ENCODE results near the gene CYBA.

CYBA gene

DNA sequence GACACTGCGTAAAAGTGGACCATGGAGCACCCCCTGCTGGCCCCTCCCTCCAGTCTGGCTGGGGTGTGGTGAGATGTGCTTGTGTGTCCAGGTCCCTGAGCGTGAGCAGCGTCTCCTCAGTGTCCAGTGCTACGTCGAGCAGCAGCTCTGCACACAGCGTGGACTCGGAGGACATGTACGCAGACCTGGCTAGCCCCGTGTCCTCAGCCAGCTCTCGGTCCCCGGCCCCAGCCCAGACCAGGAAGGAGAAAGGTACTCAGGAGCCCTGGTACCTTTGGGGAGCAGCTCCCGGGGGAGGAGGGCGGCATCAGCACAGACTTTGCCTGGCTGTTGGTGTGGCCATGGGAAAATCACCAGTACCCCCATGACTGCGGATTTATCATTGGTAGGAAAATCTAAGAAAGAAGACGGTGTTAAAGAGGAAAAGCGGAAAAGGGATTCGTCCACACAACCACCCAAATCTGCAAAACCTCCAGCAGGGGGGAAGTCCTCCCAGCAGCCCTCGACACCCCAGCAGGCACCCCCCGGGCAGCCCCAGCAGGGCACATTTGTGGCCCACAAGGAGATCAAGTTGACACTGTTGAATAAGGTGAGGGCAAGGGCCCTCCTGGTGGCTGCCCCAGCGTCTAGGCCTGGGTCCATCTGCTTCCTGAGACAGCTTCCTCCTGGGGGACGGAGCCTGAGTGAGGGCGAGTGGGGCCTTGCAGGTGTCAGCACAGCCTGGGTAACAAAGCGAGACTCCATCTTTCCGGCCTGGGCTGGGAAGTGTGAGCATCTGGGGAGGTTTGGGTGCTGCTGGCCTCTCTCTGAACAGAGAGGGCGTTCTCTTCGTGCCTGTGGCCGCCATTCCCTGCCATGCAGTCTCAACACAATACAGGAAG lies 23.1 kb downstream of the CYBA start:
- DNase-seq = no peak

DNA sequence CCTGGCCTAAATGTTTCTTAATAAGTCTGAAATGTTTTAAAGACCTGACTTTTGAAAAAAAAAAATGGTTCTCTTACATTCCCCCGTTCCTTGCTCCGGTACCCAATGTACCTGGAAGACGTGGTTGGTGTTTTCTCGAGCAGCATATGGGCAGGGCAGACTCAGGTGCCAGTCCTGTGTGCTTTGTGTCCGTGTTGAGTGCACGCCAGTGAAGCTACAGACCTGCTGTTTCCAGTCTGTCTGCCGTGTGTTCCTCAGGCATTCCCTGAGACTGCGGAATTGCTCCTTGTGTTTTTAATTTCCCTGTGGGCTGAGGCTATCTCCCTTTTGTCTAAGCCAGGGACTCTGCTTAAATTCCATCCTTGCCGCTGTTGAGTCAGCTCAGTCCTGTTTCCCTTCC lies 24.2 kb downstream of the CYBA start:
- no peak for DNase-seq

DNA sequence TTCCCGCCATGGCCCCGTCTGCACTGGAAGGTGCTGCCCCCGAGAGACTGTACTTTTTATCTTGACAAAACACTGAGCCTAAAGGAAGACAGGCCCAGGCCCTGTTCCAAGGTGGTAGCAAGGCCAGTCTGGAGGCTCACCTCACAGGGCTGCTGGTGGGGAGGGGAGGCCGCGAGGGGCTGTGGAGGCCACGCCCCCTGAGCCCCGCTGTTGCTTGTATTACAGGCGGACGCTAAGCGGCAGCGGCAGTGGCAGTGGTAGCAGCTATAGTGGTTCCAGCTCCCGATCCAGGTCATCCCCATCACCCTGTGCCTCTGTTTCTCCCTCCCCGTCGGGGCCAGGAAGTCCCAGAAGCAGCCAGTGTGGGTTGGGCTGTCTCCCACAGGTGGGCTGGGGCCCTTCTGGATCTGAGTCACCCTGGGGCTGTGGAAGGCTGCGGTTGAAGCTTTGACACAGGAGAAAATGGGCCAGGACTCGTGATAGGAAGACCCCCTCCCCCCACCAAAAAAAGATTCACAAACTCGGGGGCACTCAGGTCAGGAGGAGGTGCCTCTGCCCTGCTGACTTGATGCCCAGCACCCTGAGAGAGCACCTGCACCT lies 25.8 kb downstream of the CYBA start:
- DNase-seq = no peak

DNA sequence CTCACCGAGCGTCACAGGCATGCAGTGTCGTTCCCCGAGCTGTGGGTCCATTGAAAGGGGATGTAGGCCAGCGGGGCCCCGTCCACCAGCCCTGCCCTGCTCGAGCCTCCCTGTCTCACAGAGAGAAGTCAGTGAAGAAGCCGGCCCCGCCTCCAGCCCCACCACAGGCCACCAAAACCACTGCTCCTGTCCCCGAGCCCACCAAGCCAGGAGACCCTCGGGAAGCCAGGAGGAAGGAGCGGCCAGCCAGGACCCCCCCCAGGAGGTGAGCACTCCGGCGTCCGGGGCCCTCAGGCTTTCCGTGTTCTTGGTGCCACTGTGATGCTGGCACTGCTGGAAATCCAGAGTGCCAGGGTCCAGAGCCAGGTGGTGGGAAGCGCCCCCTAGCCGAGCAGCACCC lies 26.4 kb downstream of the CYBA start:
- DNase-seq = no peak

DNA sequence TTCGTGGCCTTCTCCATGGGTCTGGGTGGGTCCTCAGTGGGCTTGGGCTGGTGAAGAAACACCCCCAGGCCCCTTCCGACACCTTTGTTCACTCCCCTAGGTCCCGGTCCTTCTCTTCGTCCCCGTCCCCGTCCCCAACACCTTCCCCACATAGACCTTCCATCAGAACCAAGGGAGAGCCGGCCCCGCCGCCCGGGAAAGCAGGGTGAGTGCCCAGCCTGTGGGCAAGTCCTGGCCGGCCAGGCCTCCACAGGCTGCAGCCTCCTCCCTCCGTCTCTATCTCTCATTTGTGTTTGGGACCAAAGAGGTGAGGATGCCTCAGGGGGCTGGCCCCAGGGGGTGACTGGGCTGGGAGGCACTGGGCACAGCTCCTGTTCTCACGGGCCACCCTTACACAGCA lies 27.0 kb downstream of the CYBA start:
- DNase-seq = no peak

DNA sequence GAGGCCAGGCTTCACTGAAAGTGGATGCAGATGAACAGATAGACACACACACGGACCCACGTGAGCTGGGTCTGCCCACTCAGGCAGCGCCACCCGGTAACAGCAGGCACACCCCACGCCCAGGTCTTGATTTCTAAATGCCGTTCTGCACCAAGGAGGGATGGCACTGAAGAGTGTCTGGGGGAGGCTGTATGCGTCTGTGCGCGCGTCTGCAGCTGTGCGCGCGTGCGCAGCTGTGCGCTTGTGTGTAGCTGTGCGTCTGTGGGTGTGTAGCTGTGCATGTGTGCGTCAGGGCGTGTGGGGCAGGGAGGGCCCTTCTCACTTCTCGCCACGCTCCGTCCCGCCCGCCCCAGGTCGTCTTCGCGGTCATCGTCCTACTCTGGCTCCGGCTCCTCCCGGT lies 28.0 kb downstream of the CYBA start:
- no peak for DNase-seq

DNA sequence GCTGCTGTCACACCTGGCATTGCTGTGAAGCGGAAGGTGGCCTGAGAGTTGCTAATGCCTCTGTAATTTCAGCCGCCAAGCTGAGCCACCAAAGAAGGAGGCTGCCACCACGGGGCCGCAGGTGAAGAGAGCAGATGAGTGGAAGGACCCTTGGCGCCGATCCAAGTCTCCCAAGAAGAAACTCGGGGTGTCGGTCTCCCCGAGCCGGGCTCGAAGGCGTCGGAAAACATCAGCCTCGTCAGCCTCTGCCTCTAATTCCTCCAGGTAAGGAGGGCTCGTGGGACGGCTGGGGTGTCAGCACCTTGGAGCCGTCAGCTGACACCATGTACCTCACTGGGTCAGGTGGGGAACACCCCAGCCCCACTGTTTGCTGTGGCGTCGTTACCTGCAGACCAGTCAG lies 28.7 kb downstream of the CYBA start:
- DNase-seq = no peak

DNA sequence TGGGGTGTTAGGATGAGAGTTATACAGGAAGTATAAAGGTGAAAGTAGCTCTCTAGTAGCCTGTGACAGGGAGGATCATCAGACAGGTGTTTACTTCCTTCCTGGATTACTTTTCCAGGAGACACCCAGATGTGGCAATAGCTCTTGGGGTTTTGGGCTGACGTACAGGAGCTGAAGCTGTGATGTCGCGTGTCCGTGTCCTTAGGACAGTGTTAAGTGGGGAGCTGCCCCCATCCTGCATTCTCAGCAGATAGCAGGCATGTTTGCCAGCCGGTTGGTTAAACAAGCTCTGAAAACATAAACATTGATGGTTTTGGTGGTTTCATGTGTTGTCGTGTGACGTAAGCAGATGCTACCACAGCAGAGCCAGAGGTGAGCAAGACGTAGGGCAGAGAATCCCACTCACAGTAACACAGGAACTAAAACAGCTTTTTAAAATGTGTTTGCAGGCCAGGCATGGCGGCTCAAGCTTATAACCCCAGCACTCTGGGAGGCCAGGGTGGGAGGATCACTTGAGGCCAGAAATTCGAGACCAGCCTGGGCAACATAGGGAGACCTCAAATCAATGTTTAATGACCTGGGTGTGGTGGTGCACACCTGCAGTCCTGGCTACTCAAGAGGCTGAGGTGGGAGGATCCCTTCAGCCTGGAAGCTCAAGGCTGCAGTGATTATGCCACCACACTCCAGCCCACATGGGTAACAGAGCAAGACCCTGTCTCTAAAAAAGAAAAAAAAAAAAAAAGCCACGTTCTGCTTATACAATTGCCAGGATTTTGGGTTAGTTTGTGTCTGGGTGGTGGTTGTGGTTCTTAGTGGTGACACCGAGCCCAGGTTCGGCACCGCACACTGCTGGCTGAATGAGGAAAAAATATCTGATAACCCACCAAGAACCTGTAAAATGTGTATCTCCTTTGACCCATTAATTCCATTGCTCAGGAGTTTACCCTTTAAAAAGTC lies 30.7 kb downstream of the CYBA start:
- DNase-seq = no peak

DNA sequence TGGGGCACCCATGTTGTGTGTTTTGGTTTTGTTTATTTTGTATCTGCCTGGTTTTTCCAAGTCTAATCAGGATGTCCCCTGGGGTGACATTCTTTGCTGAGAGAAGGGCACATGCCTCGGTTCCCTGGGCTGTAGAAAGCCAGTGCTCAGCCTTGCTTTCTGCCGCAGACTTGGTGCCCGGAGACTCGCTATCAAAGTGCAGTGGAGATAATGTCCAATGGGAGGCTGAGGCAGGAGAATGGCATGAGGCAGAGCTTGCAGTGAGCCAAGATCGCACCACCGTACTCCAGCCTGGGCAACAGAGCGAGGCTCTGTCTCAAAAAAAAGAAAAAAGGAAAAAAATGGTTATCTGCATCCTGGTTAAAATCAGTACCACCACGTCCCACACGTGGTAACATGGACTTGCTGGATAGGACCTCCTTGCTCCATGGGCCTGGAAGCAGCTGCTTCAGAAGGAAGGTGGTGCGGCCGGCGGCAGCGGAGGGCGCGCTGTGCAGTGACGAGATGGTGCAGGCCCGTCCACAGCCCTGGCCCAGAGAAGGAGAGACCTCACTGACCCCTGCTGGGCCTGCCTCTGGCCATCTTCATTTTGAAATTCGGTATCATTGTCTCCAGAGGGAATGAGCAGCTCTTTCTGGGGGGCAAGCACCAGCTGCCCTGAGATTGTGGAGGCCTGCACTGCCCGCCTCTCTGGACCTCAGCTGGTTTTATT lies 31.7 kb downstream of the CYBA start:
- no peak for DNase-seq

DNA sequence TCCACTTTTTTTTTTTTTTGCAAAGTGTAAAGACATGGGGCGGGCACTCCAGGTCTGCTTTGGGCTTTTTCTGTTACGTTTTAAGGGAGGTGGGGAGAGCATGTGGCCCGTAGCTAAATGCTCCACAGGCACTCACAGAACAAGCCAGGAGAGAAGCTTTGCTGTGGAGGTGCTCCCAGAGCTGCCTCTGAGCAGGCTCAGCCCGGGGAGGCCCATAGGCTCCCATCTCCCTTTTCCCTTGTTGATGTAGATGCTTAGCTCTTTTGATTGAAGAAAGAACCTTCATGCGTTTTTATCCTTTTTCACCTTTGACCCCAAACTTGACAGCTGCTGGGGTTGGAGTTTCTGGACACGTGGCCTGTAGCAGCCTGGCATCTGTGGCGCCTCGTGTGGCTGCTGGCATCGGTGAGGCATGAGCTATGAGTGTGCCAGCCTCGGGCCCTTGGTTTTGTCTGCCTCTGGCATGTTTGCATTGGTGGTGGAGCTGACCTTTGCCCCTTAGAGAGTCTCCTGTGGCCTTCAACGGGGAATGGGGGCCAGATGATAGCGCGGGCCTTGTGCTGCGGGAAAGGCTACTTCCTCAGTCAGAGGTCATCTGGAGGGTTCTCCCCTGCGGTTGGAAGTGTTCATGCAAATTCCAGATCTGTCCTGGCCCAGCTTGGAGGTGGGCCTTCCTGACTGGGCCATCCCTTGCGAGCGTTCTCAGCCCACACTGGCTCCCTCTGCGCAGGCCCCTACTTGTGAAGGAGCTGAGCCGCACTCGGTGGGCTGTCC lies 32.5 kb downstream of the CYBA start:
- DNase-seq = no peak

DNA sequence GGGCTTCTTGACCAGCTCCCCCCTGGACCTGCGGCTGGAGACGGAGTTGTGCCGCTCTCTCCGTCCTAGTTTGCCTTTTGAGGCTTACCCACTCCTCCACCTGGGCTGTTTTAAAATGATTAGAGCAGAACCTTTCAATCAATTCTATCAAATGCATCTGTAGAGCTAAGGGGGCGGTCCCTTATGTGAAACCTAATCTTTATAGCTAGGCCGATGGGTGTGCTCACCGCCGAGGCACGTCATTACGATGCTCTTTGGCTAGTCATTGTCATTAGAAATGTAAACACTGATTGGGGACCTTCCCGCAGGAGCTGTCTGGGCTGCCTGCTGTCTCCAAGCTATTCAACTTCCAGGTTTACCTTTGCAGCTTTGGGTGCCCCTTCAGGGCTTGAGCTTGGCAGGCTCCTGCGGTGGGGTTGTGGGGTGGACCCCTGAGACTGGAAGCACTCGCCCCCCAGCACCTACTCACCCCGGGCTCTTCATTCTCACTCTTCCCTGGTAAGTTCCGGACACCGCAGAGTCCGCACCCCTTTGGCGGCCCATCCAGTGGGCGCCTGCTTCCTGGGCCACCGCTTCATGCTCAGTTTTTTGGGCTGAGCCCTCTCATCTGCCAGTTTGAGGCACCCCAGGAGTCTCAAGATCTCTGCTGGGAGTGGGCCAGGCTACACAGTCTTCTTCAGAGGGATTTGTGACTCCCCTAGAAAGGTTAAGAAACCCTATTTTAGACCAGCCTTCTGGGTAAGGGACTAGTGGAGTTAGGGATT lies 33.4 kb downstream of the CYBA start:
- no peak for DNase-seq

DNA sequence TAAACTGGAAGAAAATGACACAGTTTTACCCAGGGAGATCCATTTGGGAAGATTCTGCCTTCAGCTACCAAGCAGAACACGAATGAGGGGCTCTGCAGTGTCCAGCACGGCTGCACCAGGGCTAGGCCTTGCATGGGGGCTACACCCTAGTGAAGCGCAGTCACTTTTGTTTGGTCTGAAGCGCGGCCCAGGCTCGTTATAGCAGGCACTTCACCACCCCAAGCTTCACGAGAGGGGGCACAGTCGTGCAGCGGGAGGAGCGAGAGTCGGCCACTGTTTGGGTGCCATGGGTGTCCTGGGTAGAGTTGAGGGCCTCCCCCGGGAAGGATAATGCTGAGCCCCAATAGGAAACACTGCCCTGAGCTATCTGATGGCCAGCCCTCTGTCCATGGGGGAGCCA lies 34.1 kb downstream of the CYBA start:
- no peak for DNase-seq

DNA sequence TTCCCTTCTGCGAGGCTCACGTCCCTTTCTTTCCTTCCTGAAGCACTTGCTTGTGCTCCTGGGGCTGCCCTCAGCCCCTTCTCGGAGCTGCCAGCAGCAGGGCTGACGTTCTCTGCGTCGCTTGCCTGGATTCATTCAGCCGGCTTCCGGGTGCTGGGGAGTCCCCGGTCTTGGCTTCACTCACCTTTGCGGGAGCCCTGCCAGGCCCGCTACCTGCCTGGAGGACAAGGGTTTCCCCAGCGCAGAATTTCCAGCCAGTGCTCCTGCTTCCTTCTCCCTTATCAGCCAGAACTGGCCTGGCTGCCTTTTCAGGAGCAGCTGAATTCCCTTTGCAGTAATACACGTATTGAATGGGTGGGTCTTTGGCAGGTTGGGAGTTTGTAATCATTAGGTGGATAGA lies 34.5 kb downstream of the CYBA start:
- DNase-seq = no peak

DNA sequence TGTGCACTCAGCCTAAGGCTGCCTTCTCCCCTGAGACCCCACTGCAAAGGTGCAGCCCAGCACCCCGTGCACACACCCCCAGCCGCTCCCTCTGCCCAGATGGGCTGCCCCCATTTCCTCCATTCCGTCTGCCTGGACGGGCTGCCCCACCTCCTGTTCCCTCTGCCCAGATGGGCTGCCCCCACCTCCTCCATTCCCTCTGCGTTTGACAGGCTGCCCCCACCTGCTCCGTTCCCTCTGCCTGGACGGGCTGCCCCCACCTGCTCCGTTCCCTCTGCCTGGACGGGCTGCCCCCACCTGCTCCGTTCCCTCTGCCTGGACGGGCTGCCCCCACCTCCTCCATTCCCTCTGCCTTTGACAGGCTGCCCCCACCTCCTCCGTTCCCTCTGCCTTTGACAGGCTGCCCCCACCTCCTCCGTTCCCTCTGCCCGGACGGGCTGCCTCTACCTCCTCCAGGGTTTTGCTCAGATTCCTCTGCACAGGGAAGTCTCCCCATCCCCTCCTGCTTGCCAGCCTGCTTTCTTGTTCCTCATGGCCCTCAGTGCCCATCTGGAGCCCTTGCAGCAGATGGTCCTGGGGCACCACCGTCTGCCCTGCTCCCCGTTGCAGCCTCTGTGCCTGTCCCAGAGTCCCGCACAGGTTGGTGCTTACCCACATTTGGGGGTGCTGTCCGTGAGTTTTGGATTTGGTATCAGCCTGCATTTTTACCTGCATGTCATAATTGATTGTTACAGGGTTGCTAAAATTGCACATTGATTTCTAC lies 35.9 kb downstream of the CYBA start:
- DNase-seq = peak; percentile 56

DNA sequence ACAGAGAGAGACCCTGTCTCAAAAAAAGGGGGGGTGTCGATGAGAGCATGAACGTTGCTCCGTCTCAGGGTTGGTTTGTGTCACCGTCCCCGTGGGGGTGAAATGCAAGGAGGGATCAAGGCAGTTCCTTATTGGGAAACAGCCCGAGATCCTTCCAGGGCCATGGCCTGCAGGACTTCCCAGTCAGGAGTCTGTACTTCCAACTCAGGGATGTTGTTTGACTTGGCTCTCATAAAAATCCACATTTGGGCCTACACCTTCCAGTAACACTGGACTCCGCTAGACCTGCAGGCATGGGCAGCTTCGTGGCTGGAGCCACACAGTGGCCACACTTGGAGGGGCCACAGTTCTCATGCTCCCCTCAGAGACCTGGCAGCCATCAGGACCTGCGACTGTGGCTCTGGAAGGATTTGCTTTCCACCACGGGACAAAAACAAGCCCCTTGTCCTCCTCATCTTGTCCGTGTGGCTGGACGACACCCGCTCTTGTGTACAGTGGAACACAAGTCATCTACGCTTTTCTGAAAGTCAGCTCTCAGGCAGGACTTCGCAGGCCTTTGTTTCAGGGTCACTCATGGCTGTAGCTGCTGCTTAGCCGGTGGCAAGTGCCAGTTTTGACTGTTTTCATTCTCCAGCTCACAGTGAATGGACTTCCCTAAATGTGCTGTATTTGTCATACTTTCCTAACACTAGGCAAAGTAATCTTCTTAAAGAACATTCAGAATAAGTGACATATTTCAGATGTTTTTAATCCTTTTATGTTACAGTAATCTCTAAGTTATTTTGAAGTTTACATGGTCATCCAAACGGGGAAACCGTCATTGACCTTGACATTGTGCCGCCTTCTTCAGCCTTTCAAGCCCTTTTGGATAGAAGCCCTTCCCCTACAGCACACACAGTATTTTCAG lies 36.7 kb downstream of the CYBA start:
- no peak for DNase-seq

DNA sequence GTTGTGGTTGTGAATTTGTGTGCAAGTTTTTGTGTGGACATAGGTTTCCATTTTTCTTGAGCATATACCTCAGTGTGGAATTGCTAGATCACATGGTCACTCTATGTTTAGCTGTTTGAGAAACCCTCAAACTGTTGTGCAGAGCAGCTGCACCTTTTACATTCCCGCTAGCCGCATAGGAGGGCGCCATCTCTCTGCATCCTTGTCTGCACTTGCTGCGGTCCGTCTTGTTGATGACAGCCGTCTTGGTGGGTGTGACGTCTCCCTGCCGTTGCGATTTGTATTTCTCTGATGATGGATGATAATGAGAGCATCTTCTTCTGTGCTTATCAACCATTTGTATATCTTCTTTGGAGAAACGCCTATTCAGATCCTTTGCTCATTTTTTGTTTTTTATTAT lies 37.6 kb downstream of the CYBA start:
- no peak for DNase-seq

DNA sequence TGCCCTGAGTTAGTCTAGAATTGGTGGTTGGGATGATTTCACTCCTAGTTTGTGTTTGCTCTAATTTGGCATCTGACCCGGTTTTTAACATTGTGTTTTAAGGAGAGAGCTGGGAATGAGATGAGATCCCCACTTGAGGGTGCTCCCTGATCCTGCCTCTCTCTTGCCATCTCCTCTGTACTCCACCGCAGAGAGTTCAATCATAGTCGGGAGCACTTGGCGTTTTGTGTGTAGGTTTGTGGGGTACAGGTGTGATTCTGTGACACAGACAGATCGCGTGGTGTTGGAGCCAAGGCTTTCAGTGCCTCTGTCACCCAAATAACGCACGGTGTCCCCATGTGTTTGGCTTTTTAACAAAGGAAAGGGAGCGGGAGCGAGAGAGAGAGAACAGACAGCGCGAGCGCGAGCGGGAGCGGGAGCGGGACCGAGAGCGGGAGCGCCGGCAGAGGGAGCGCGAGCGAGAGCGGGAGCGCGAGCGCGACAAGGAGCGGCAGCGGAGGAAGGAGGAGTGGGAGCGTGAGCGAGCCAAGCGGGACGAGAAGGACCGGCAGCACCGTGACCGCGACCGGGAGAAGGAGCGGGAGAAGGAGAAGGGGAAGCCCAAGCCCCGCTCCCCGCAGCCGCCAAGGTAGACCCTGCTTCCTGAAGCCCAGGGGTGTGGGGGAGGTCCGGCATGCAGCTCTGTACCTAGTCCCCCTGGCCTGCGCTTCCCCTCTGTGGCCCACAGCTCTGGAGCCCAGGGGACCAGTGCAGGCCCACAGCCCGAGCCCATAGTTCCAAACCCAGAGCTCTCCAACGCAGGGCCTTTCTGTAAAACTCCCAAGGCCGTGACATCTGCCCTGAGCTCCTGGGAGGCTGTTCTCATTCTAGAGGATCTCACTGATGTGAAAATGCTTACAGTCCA lies 39.7 kb downstream of the CYBA start:
- no peak for DNase-seq

DNA sequence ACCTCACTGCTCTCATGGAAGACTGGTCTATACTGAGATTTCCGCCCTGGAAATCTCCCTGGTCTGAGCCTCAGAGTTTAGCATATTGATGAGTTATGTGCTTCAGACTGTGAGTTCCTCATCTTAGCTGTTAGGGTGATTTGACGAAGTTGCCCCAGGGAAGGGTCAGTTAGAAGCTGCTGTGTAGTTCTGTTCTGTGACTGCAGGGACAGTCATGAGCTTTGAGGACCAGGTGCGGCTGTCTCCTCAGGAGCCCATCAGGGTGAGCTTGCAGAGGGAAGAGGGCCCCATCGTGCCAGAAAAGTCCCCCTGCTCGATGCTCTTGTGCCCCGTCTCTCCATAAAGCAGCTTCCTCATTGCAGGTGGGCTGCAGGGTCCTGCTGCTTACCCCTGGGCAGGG lies 40.8 kb downstream of the CYBA start:
- no peak for DNase-seq

All from NCI-H2171 (cell line).